ENCODE data around the gene KDM6A.

GRCh38 chrX:44989995-44990770 lies 117.2 kb downstream of the KDM6A start:
- TF ChIP-seq CTCF (IDR thresholded peaks at IDR 0.05; ENCODE audit: extremely low read depth in 1 of 2, insufficient read depth in 1 of 2, low read depth in 1 of 2, low read length in 2 of 2) (no peak), POLR2A (IDR thresholded peaks at IDR 0.05; ENCODE audit: low read depth, low read length) (no peak), POLR2AphosphoS5 (IDR thresholded peaks at IDR 0.05; ENCODE audit: insufficient read depth, low read depth, low read length) (no peak), EZH2 (IDR thresholded peaks at IDR 0.05; ENCODE audit: borderline replicate concordance, low read depth, low read length, severe bottlenecking) (no peak), MYC (IDR thresholded peaks at IDR 0.05; ENCODE audit: low read depth, low read length) (no peak), JUN (IDR thresholded peaks at IDR 0.05; ENCODE audit: borderline replicate concordance, insufficient read depth, insufficient read length, low read depth) (no peak), GATA2 (IDR thresholded peaks at IDR 0.05; ENCODE audit: insufficient read depth, insufficient read length, low read depth, low read length) (no peak), MAX (IDR thresholded peaks at IDR 0.05; ENCODE audit: insufficient read depth, insufficient read length) (no peak), FOS (IDR thresholded peaks at IDR 0.05; ENCODE audit: borderline replicate concordance, insufficient read depth, low read length) (no peak)
